HL-60 (cell line): ENCODE data around the gene LDB2.

Experiments
- DNase-seq, 2 experiments: peaks; one replicate each; pipeline ENCODE4 v3.0.0-alpha.2; 2010 to 2020; ENCODE audit warnings: low read depth in 1 of 2, low spot score in 1 of 2
- H3K27ac ChIP-seq: fragments of 250-450 bp; sonication (Bioruptor Pico); replicated peaks from 2 replicates; pipeline ENCODE4 v1.5.1; 2020; ENCODE audit warnings: mild to moderate bottlenecking, moderate library complexity
- H3K27me3 ChIP-seq: fragments of 250-450 bp; sonication (Bioruptor Pico); 2 replicates; pipeline ENCODE4 v1.5.1; 2021; ENCODE audit warnings: mild to moderate bottlenecking, moderate library complexity; ENCODE audit not compliant: insufficient read depth, poor library complexity, severe bottlenecking
- H3K4me3 ChIP-seq: replicated peaks from 2 replicates; pipeline ENCODE4 v1.5.1; 2011; ENCODE audit warnings: mild to moderate bottlenecking, control low read depth, low read length; ENCODE audit not compliant: insufficient read depth
- CTCF ChIP-seq: IDR thresholded peaks from one replicate; pipeline ENCODE4 v1.5.1; 2011; ENCODE audit warnings: low read length, control low read depth, inconsistent platforms; ENCODE audit not compliant: insufficient read depth
- GABPA ChIP-seq: IDR thresholded peaks from 2 replicates; pipeline ENCODE4 v1.6.1; 2012; ENCODE audit warnings: low read depth
- POLR2AphosphoS5 ChIP-seq: IDR thresholded peaks from 2 replicates; pipeline ENCODE4 v1.6.1; 2012; ENCODE audit warnings: low read depth
- SPI1 ChIP-seq: IDR thresholded peaks from 2 replicates; pipeline ENCODE4 v1.6.1; 2012; ENCODE audit warnings: low read depth, mild to moderate bottlenecking, borderline replicate concordance
- TF ChIP-seq, protein P1 (sequence below): IDR thresholded peaks from 2 replicates; pipeline ENCODE4 v1.6.1; 2012; ENCODE audit warnings: low read depth; ENCODE audit not compliant: insufficient replicate concordance

The LDB2 gene

DNA sequence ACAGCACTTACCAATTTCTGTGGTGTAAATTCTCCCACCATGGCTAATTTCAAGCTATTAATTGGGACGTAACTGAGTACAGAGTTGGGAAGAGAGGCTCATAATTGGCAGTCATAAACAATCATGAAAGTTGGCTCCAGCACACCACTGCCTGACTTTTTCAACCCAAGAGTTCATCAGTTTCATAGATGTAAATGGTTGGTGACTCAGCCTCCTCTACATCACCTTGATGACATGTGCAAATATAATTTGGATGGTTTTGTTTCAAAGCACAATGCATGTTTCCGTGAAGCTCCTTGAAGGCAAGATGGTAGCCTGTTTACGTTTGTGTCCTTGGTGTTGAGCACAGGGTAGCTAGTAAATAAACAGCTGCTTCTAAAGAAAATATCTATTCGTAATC is 235.1 kb downstream of the LDB2 start:
- Histone ChIP-seq H3K27ac (no peak overlapping the region), H3K27me3 (no peaks in the 10 kb centered on the region), H3K4me3 (no peak overlapping the region)
- DNase-seq = no peak
- TF ChIP-seq SPI1 (no peak), POLR2AphosphoS5 (no peak), CTCF (no peak), GABPA (no peak)
- TF ChIP-seq, protein P1, sequence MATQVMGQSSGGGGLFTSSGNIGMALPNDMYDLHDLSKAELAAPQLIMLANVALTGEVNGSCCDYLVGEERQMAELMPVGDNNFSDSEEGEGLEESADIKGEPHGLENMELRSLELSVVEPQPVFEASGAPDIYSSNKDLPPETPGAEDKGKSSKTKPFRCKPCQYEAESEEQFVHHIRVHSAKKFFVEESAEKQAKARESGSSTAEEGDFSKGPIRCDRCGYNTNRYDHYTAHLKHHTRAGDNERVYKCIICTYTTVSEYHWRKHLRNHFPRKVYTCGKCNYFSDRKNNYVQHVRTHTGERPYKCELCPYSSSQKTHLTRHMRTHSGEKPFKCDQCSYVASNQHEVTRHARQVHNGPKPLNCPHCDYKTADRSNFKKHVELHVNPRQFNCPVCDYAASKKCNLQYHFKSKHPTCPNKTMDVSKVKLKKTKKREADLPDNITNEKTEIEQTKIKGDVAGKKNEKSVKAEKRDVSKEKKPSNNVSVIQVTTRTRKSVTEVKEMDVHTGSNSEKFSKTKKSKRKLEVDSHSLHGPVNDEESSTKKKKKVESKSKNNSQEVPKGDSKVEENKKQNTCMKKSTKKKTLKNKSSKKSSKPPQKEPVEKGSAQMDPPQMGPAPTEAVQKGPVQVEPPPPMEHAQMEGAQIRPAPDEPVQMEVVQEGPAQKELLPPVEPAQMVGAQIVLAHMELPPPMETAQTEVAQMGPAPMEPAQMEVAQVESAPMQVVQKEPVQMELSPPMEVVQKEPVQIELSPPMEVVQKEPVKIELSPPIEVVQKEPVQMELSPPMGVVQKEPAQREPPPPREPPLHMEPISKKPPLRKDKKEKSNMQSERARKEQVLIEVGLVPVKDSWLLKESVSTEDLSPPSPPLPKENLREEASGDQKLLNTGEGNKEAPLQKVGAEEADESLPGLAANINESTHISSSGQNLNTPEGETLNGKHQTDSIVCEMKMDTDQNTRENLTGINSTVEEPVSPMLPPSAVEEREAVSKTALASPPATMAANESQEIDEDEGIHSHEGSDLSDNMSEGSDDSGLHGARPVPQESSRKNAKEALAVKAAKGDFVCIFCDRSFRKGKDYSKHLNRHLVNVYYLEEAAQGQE = no peak

- Histone ChIP-seq H3K27ac (no peak overlapping the region), H3K4me3 (no peak overlapping the region), H3K27me3 (no peaks in the 10 kb centered on the region)
- no peak for TF ChIP-seq SPI1
- TF ChIP-seq, protein P1 = no peak
- TF ChIP-seq CTCF = no peak
- TF ChIP-seq GABPA = no peak
- no peak for TF ChIP-seq POLR2AphosphoS5
- no peak for DNase-seq
These were observed 236.6 kb downstream of the LDB2 start for GRCh38 chr4:16661813-16662212.

DNA sequence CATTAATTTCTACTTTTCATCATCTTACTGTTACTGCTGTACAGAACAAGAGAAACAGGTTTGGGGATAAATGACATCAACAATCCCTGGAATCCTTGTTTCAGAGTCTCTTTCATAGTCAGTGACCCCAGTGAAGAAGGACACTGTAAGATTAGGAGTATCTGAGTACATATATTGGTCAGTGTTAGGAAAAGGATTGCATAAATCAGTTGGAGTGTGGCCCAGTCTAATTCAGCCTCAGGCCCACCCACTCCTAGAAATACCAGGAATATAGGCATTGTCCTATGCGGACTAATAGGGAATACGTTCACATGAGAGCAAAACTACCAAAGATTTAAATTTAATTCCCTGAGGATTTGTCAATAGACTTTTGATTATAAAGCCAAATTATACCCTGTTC is 237.8 kb downstream of the LDB2 start:
- DNase-seq = no peak
- Histone ChIP-seq H3K4me3 (no peak overlapping the region), H3K27ac (no peak overlapping the region), H3K27me3 (no peaks in the 10 kb centered on the region)
- TF ChIP-seq CTCF (no peak), GABPA (no peak), SPI1 (no peak), POLR2AphosphoS5 (no peak)
- TF ChIP-seq, protein P1 = no peak
